Kidney tubule cell (primary cell): Measurements from ENCODE around the gene MAML1.
A peak's percentile ranks its signal among the peaks of the same experiment; 100 is the strongest.
"Not testable (repeated sequence)": the region's sequence is repeated elsewhere in the genome, so short reads cannot be mapped to it uniquely, and the experiment has no call there.

Experiments used
- DNase-seq: peaks from one replicate; pipeline ENCODE4 v3.0.0-alpha.2; 2018; ENCODE audit warnings: low spot score

MAML1 gene, protein sequence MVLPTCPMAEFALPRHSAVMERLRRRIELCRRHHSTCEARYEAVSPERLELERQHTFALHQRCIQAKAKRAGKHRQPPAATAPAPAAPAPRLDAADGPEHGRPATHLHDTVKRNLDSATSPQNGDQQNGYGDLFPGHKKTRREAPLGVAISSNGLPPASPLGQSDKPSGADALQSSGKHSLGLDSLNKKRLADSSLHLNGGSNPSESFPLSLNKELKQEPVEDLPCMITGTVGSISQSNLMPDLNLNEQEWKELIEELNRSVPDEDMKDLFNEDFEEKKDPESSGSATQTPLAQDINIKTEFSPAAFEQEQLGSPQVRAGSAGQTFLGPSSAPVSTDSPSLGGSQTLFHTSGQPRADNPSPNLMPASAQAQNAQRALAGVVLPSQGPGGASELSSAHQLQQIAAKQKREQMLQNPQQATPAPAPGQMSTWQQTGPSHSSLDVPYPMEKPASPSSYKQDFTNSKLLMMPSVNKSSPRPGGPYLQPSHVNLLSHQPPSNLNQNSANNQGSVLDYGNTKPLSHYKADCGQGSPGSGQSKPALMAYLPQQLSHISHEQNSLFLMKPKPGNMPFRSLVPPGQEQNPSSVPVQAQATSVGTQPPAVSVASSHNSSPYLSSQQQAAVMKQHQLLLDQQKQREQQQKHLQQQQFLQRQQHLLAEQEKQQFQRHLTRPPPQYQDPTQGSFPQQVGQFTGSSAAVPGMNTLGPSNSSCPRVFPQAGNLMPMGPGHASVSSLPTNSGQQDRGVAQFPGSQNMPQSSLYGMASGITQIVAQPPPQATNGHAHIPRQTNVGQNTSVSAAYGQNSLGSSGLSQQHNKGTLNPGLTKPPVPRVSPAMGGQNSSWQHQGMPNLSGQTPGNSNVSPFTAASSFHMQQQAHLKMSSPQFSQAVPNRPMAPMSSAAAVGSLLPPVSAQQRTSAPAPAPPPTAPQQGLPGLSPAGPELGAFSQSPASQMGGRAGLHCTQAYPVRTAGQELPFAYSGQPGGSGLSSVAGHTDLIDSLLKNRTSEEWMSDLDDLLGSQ

DNA sequence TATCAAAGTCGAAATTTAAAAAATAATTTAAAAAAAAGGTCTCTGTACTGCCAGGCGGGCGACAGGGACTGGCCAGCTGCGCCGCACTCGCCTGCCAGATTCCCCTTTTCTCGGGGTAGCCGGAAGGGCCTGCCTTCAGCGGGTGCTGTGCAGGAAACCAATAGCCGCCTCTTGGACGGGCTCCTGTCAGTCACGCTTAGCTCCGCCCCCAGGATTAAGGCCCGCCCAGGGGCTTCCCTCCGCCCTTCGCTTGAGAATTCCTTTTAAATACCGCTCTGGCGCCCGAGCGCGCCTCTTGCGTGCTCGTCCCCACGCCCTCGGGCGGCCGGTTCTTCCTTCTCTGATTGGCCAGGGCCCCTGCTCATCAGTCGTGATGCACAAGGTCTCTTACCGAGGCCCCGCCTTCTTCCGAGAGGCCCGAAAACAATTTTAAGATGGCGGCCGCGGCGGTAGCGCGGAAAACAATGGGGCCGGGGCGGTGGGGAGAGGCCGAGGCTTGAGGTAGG lies at the start of gene MAML1:
Gene MAML1, plus strand, starts transcription at position 411 of the 506 bp plus-strand sequence. CDS start 291 bp downstream, outside the sequence.
- DNase-seq = peak; percentile 100

- not testable (repeated sequence) for DNase-seq
Observed at GRCh38 chr5:179689212-179689611, 43.4 kb upstream of the MAML1 start.

GRCh38 chr5:179694561-179694960 lies 38.1 kb upstream of the MAML1 start:
- DNase-seq = no peak

- no peak for DNase-seq
Observed at GRCh38 chr5:179696603-179697002, 36.0 kb upstream of the MAML1 start.

DNA sequence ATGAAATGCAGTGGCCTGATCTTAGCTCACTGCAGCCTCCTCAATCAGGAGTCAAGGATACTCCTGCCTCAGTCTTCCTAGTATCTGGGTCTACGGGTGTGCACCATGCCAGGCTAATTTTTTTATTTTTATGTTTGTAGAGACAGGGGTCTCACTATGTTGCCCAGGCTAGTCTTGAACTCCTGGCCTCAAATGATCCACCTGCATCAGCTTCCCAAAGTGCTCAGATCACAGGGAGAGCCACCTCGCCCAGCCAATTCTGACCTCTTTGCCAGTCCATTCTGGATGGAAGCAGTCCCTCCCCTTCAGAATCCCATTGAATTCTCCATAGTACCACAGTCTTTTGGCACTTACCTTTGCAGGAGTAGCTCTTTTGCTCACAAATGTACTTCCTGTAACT lies 35.5 kb upstream of the MAML1 start:
- no peak for DNase-seq

- not testable (repeated sequence) for DNase-seq
Observed at GRCh38 chr5:179697543-179697942, 35.1 kb upstream of the MAML1 start.

GRCh38 chr5:179697993-179698934 lies 34.4 kb upstream of the MAML1 start:
- DNase-seq = peak; percentile 100

DNA sequence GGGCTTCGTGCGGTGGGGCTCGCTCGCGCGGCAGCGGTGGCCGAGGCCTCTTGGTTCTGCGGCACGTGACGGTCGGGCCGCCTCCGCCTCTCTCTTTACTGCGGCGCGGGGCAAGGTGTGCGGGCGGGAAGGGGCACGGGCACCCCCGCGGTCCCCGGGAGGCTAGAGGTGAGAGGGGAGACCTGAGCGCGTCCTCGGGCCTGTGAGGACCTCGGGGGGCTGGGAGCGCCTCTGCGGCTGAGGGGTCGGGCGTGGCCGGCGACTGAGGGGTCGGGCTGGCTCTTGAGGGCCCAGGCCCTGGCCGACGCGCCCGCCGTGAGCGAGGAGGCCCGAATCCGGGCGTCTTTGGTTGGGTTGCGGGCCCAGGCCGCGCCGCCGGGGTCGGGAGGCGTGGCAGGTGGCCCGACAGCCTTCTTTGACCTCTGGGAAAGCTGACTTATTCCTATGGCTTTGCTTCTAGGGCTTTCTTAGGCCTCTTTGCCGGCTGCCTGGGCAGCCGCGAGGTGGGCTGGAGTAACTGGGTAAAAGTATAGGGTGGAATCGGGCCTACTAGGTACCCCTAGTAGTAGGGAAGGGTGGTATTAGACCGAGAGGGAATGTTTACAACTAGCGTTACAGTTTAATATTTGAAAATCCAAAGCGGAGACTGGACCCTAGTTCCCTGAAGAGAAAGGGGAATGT lies 33.5 kb upstream of the MAML1 start, which contains the start of gene CANX:
Gene CANX, plus strand, starts transcription at position 33 of the 681 bp plus-strand sequence. CDS start 6,715 bp downstream, outside the sequence.
- DNase-seq = peak; percentile 37

GRCh38 chr5:179699616-179700237 lies 32.9 kb upstream of the MAML1 start:
- DNase-seq = peak; percentile 48

GRCh38 chr5:179700401-179700918 lies 32.2 kb upstream of the MAML1 start:
- peak; percentile 35 for DNase-seq

GRCh38 chr5:179716286-179716685 lies 16.3 kb upstream of the MAML1 start:
- DNase-seq = no peak

GRCh38 chr5:179720222-179720621 lies 12.4 kb upstream of the MAML1 start:
- DNase-seq = no peak

DNA sequence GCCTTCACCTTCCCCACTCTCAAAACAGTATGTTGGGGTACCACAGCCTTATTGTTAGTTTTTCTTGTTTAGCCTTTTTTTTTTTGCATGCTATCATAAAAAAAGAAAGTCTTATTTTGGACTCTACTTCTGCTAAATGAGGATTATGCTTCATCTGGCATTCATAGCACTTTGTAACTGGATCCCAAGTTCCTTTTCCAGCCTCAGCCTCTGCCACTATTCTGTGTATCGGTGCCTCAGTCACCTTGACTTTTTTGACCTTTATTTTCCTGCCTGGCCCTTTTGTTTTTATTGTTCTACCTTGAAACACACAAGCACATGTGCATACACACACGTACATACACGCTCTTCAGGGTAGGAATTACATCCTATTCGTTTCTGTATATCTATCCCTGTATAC lies 8.5 kb upstream of the MAML1 start:
- DNase-seq = no peak

DNA sequence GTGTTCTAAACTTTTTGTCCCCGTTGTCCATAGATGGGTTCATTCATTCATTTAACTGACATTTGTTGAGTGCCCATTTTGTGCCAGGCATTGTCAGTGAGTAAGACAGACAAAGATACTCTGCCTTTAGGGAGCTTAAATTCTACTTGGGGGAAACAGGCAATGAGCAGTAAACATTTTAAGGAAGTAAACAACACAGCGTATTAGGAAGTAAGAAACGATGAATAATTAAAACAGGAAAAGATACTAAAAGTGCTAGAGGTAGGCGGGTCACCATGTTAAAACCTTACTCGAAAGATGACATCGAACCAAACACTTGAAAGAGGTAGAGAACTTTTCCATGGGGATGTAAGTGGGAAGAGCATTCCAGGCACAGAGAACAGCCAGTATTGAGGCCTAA lies 5.5 kb upstream of the MAML1 start:
- no peak for DNase-seq

GRCh38 chr5:179729303-179729702 lies 3.3 kb upstream of the MAML1 start:
- DNase-seq = no peak

DNA sequence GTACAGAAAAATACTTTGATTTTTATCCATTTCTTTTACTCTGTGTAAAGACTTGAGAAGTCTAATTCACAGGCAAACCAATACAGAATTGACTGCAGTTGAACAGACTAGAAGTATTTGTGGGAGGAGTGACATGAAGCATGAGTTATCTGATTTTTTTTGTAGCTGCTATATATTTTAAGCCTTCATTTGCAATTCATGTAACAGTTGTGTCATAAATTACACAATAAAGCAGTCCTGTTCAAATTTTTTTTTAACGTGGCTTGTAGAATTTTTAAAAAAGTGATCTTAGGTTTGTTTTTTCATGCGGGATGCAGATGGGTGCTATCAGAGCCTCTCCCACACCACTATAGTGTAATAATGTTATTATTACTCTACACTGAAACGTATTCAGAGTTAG lies 2.9 kb upstream of the MAML1 start:
- no peak for DNase-seq

GRCh38 chr5:179730356-179730755 lies 2.3 kb upstream of the MAML1 start:
- no peak for DNase-seq

DNA sequence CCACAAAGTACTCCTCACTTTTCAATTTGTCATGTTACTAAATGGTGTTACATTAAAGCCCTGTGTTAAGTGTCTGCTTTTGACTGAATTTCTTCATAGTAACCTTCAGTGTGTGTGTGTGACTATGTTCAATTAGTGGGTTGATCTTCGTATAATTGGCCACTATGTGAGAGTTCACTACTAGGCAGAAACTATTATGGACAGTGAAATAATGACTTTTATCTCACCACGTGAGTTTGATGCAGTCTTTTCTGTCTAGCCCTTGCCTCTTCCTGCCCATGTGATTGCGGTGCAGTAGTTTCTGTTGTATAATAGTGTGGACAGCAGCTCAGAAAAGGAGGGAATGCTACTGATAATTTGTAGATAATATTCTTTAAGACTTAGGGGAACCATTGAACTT lies 1.8 kb upstream of the MAML1 start:
- no peak for DNase-seq

DNA sequence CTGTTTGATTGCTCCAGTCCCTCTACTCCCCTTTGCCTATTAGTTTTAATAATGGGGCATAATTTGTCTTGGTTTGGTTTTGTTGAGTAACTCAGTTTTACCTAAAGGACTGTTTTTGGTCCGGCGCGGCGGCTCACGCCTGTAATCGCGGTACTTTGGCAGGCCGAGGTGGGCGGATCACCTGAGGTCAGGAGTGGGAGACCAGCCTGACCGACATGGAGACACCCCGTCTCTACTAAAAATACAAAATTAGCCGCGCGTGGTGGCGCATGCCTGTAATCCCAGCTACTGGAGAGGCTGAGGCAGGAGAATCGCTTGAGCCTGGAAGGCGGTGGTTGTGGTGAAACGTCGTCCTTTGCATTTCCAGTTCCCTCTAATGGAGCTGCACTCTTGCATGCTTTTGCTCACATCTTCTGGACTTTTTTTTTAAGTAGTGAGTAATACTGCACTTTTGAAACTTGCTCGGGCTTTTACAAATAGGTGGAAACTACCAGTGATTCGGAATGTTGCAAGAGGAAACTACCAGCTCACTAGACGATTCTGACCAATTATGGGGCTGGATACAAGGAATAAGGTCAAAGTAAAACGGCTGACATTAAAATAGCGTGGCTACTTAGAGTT lies 721 bp upstream of the MAML1 start:
- no peak for DNase-seq
